CD4-positive, alpha-beta T cell (primary cell): ENCODE measurements around the gene INSRR. TPM values are rescaled to one million over a fixed set of nuclear protein-coding genes. Genes with fewer than 3 reads are reported as not detected.

Experiments
- ATAC-seq: fragments of 200-7000 bp; cut with Tn5 transposase; one replicate; pipeline ENCODE4 v1.10.0; 2022; ENCODE audit warnings: mild to moderate bottlenecking; ENCODE audit not compliant: poor library complexity
- CTCF ChIA-PET: fragments of 350-600 bp; sonication (Branson Sonifier 250); formaldehyde crosslinking; loops from one replicate; lab custom pipeline; 2021; ENCODE audit warnings: antibody characterized with exemption, inconsistent platforms; lab: Charles Lee
- POLR2A ChIA-PET: fragments of 350-600 bp; sonication (Branson Sonifier 250); formaldehyde crosslinking; loops from one replicate; lab custom pipeline; 2021; ENCODE audit warnings: antibody characterized with exemption, inconsistent platforms; lab: Charles Lee
- DNase-seq, 14 experiments: peaks; one replicate each; pipeline ENCODE4 v3.0.0-alpha.2; 2013 to 2020; ENCODE audit warnings: mixed read lengths in 2 of 14
- H3K27ac ChIP-seq, 2 donors: one replicate each; pipeline versions ENCODE4 v1.5.1 to v1.7.0; 2013; ENCODE audit warnings: low read length in 2 of 2, low read depth in 1 of 2, mild to moderate bottlenecking in 1 of 2
- H3K27me3 ChIP-seq, 2 experiments: 1 replicate in 1 of 2; 2 replicates in 1 of 2; pipeline versions ENCODE4 v1.6.1 to v1.7.0; 2013; ENCODE audit warnings: low read length in 2 of 2, control low read depth in 1 of 2, mild to moderate bottlenecking in 1 of 2, moderate library complexity in 1 of 2; ENCODE audit not compliant: insufficient read depth in 2 of 2, control insufficient read depth in 1 of 2
- H3K36me3 ChIP-seq: one replicate; pipeline ENCODE4 v1.6.1; 2013; ENCODE audit warnings: low read length, control low read depth; ENCODE audit not compliant: insufficient read depth
- H3K4me1 ChIP-seq: one replicate; pipeline ENCODE4 v1.6.1; 2013; ENCODE audit warnings: low read length, control low read depth; ENCODE audit not compliant: insufficient read depth
- H3K4me3 ChIP-seq: one replicate; pipeline ENCODE4 v1.5.1; 2013; ENCODE audit warnings: mild to moderate bottlenecking, low read length, moderate library complexity
- H3K9me3 ChIP-seq, 2 experiments: 1 replicate in 1 of 2; 2 replicates in 1 of 2; pipeline versions ENCODE4 v1.6.1 to v1.7.0; 2013; ENCODE audit warnings: low read length in 2 of 2, mild to moderate bottlenecking in 2 of 2, control low read depth in 1 of 2, moderate library complexity in 1 of 2; ENCODE audit not compliant: control insufficient read depth in 1 of 2, insufficient read depth in 1 of 2
- H3K27ac Mint-ChIP-seq: one replicate; pipeline ENCODE4 v1.8.0; 2020; ENCODE audit warnings: mixed read lengths
- H3K27me3 Mint-ChIP-seq: one replicate; pipeline ENCODE4 v1.8.0; 2021; ENCODE audit warnings: mixed read lengths
- H3K36me3 Mint-ChIP-seq: one replicate; pipeline ENCODE4 v1.8.0; 2021; ENCODE audit warnings: low read depth, mixed read lengths
- H3K4me1 Mint-ChIP-seq: one replicate; pipeline ENCODE4 v1.8.0; 2021; ENCODE audit warnings: low read depth, mixed read lengths
- H3K4me3 Mint-ChIP-seq: one replicate; pipeline ENCODE4 v1.8.0; 2020; ENCODE audit warnings: mild to moderate bottlenecking, mixed read lengths
- H3K9me3 Mint-ChIP-seq: one replicate; pipeline ENCODE4 v1.8.0; 2020; ENCODE audit warnings: mixed read lengths
- intact Hi-C, 2 experiments: fragments of 100-400 bp; cut with DNase I in 1 of 2; cut with micrococcal nuclease in 1 of 2; formaldehyde crosslinking; loops; one replicate each; pipeline versions ENCODE4 v1.15.1 to v1.9.0; 2023 to 2025; cut with DNase I, micrococcal nuclease
- total RNA-seq, 174 experiments: library from RNA in 2 of 174; stranded (reverse) in 2 of 174; gene quantifications; one replicate each; pipeline ENCODE4 v1.2.3 and lab custom pipeline; 2021 to 2026
- TF ChIP-seq, protein P1 (sequence below): fragments of 200-600 bp; IDR thresholded peaks from one replicate; pipeline ENCODE4 v1.8.0; 2022; ENCODE audit warnings: antibody characterized with exemption, mild to moderate bottlenecking

The INSRR gene
- total RNA-seq, 2 experiments from 2014 or later, result not detected

DNA sequence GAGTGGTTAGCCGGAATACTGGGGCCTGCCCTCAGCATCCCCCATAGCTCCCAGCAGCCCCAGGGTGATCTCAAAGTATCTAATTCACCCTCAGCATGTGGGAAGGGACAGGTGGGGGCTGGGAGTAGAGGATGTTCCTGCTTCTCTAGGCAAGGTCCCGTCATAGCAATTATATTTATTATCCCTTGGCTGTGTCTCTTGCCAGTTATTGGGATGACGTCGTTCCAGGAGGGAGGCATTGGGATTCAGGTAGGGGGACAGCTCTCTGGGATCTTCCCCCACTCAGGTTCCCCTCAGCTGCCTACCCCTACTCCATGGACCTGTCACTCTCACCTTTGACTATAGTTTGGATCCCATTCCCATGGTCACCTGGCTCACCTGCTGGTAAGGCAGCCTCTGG, 22.7 kb upstream of the INSRR start:
- intact Hi-C loops, result no loop called here
- peaks cover 57% of the 10 kb centered on the region for H3K27me3 Mint-ChIP-seq
- POLR2A ChIA-PET, result no interaction called here

DNA sequence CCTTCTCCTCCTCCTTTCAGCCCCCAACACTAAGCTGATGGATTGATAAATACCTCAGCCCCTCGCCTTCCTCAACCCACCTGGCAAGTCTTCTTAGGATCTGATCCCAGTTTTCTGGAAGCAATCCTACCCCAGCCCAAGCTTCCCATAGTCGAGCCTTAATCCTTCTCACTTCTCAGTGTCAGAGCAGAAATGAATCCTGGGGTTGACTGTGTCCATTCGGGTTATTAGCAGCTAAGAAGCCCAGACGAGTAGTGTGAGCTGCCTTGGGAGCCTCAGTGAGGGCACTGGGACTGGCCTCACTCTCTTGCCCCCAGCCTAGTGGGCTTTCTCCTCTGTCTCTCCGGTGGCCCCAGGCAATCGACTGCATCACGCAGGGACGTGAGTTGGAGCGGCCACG, 22.2 kb upstream of the INSRR start:
- peaks cover 8 to 15% of the 10 kb centered on the region in 2 experiments for H3K27me3 ChIP-seq
- no peaks in the 10 kb centered on the region for H3K4me1 ChIP-seq
- intact Hi-C loops, result no loop called here
- no peaks in the 10 kb centered on the region for H3K4me1 Mint-ChIP-seq
- no peaks in the 10 kb centered on the region for H3K9me3 ChIP-seq
- ChIA-PET CTCF (interaction anchor here (1.7 kb wide), 1 partner anchor 11 kb away, joined by 4 read pairs; no protein-coding TSS in a partner anchor), POLR2A (no interaction called here)
- no peak for DNase-seq
- ATAC-seq, result no peak
- H3K4me3 Mint-ChIP-seq, result no peak overlapping the region
- no peaks in the 10 kb centered on the region for H3K36me3 Mint-ChIP-seq
- no peak overlapping the region for H3K27ac Mint-ChIP-seq
- no peak overlapping the region for H3K4me3 ChIP-seq
- H3K9me3 Mint-ChIP-seq, result no peaks in the 10 kb centered on the region
- H3K27me3 Mint-ChIP-seq, result peaks cover 51% of the 10 kb centered on the region
- TF ChIP-seq, protein P1, sequence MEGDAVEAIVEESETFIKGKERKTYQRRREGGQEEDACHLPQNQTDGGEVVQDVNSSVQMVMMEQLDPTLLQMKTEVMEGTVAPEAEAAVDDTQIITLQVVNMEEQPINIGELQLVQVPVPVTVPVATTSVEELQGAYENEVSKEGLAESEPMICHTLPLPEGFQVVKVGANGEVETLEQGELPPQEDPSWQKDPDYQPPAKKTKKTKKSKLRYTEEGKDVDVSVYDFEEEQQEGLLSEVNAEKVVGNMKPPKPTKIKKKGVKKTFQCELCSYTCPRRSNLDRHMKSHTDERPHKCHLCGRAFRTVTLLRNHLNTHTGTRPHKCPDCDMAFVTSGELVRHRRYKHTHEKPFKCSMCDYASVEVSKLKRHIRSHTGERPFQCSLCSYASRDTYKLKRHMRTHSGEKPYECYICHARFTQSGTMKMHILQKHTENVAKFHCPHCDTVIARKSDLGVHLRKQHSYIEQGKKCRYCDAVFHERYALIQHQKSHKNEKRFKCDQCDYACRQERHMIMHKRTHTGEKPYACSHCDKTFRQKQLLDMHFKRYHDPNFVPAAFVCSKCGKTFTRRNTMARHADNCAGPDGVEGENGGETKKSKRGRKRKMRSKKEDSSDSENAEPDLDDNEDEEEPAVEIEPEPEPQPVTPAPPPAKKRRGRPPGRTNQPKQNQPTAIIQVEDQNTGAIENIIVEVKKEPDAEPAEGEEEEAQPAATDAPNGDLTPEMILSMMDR, result no peak
- no peaks in the 10 kb centered on the region for H3K36me3 ChIP-seq
- no peak overlapping the region for H3K27ac ChIP-seq

More for the DNA sequence above, 22.7 kb upstream of the INSRR start:
- Mint-ChIP-seq H3K4me3 (no peak overlapping the region), H3K27ac (no peak overlapping the region), H3K9me3 (no peaks in the 10 kb centered on the region), H3K4me1 (no peaks in the 10 kb centered on the region), H3K36me3 (no peaks in the 10 kb centered on the region)
- Histone ChIP-seq H3K27ac (no peak overlapping the region), H3K27me3 (peaks cover 8 to 15% of the 10 kb centered on the region in 2 experiments), H3K4me3 (no peak overlapping the region), H3K36me3 (no peaks in the 10 kb centered on the region), H3K9me3 (no peaks in the 10 kb centered on the region), H3K4me1 (no peaks in the 10 kb centered on the region)
- CTCF ChIA-PET, result interaction anchor here (1.0 to 1.7 kb wide), 3 partner anchors 9 to 24 kb away, joined by 3 to 4 read pairs (median 4); no protein-coding TSS in a partner anchor
- TF ChIP-seq, protein P1, result no peak
- DNase-seq, result no peak
- ATAC-seq, result no peak

DNA sequence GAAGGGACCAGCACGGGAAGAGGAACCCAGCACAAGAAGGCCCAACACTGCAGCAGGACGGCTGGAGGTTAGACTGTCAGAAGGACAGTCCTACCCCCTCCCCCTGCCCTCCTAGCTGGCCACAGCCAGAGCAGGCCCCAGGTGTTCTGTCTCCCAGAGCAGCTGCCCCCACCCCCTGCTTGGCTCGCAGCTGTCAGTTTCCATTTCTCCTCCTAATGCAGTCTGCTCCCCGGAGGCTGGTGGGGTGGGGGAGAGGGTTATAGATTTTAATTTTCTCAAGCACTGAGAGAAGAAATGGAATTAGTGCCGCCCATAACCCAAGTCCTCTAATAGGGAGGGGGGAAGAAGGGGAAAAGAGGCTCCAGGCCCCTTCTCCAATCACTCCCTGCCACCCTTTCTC, 21.6 kb upstream of the INSRR start:
- TF ChIP-seq, protein P1, result no peak
- POLR2A ChIA-PET, result no interaction called here

More for the DNA sequence above, 21.6 kb upstream of the INSRR start:
- peaks cover 12 to 15% of the 10 kb centered on the region in 2 experiments for H3K27me3 ChIP-seq
- H3K27me3 Mint-ChIP-seq, result peaks cover 45% of the 10 kb centered on the region
- H3K4me3 ChIP-seq, result no peak overlapping the region
- CTCF ChIA-PET, result interaction anchor here (1.7 kb wide), 1 partner anchor 12 kb away, joined by 4 read pairs; no protein-coding TSS in a partner anchor
- intact Hi-C loops, result no loop called here
- no peak for DNase-seq
- H3K4me3 Mint-ChIP-seq, result no peak overlapping the region
- H3K4me1 ChIP-seq, result no peaks in the 10 kb centered on the region
- H3K36me3 Mint-ChIP-seq, result no peaks in the 10 kb centered on the region
- no peaks in the 10 kb centered on the region for H3K9me3 ChIP-seq
- H3K4me1 Mint-ChIP-seq, result no peaks in the 10 kb centered on the region
- H3K27ac ChIP-seq, result no peak overlapping the region
- H3K9me3 Mint-ChIP-seq, result no peaks in the 10 kb centered on the region
- no peak for ATAC-seq
- H3K36me3 ChIP-seq, result no peaks in the 10 kb centered on the region
- no peak overlapping the region for H3K27ac Mint-ChIP-seq
